Measurements from ENCODE around the gene CACNB2.

DNA sequence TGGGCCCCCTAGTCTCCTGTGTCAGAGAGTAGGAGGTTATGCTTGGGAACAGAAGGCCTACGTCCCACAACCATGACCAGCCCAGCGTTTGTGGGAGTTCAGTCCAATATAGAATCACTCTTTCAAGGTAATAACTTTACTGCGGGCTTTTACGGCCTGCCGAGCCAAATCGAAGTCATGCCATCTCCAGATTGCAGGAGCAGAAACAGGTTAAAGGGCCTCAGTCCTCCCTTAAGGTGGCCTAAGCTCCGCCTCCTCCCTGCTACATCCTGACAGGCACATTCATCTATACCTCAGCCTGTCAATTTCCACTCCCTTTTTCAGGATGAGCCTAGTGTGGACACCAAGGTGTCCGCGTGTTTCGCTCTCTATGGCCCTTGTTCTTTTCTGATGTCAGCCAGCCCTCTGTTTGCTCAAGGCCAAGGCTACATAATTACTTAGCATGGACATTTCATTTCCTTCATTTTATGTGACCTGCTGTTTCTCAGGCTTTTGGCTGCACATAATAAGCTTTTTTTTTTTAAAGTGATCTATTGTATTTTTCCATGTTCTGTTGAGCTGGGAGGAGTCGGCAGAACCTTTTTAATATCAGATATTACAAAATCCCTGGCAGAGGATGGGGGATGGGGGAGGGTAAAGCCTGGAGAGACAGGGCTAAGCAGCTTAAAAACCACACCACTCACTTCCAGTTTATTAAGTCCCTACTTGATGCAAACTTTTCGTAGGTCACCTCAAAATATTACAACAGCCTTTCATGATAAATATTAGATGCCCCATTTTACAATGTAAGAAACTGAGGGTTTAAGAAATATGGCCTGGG is 84.6 kb downstream of the CACNB2 start:
- no peak for TF ChIP-seq POLR2A (IDR thresholded peaks at IDR 0.05; ENCODE audit: low read depth, low read length)
- no peak for TF ChIP-seq TAF1 (IDR thresholded peaks at IDR 0.05; ENCODE audit: borderline replicate concordance, low read depth, low read length)
- no peak for TF ChIP-seq POLR2AphosphoS5 (IDR thresholded peaks at IDR 0.05; ENCODE audit: low read depth, low read length)
